Measurements from ENCODE around the gene SAPCD2. TPM values are rescaled to one million over a fixed set of nuclear protein-coding genes. Genes with fewer than 3 reads are reported as not detected.
A peak's percentile ranks its signal among the peaks of the same experiment; 100 is the strongest.

The SAPCD2 gene
- total RNA-seq, 1 experiment from 2014 or later, result 29.8 TPM

DNA sequence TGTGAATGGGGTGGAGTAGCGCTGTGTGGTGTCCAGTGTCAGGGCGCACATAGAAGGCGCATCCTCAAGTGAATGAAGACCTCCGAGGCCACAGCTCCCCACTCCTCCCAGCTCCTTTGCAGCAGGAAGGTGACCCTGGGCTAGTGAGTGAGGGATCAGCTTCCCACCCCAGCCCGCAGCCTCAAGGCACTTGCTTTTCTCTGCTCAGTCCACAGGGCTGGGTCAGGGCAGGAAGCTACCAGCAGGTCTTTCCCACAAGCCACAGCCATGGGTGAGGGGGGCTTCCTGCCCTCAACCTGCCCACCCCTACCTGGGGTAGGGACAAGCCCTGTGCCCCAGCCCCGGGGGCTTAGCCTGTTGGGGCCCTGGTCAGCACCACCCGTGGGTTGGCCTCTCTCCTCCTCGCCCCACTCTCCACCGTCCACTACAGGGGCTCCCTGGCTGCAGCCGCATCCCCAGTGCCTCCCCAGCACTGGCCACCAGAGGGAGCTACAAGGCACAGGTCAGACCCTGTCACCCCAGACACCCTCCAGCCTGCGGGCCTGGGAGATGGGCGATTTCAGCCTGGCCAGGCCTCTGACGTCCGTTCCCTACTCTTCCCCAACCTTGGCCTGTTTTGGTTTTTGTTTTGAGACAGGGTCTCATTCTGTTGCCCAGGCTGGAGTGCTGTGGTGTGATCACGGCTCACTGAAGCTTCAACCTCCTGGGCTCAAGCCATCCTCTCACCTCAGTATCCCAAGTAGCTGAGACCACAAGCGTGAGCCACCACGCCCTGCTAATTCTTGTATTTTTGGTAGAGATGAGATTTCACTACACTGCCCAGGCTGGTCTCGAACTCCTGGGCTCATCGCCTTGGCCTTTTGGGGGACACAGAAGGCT, 41.1 kb downstream of the SAPCD2 start:
- no peak overlapping the region for H4K8ac ChIP-seq (replicated peaks; ENCODE audit: insufficient read length, low read depth, low read length)
- H2BK120ac ChIP-seq (ENCODE audit: low read depth, low read length, poor library complexity, severe bottlenecking), result no peak overlapping the region
- H3K27ac Mint-ChIP-seq, result no peak overlapping the region
- peaks cover 2% of the 10 kb centered on the region for H4K20me1 ChIP-seq (ENCODE audit: control insufficient read depth, insufficient read depth, insufficient read length)
- H4K5ac ChIP-seq (ENCODE audit: insufficient read length, low read depth, low read length), result no peak overlapping the region
- H3K56ac ChIP-seq (ENCODE audit: insufficient read length, low read depth, low read length), result no peak overlapping the region
- H3K23me2 ChIP-seq (ENCODE audit: insufficient read length, low read depth, low read length, poor library complexity, severe bottlenecking), result peaks cover 9% of the 10 kb centered on the region
- no peak overlapping the region for H4K91ac ChIP-seq (ENCODE audit: insufficient read length, low read depth, low read length)
- no peak overlapping the region for H3K9ac ChIP-seq (ENCODE audit: extremely low read depth, insufficient read length, low read length)
- no peak overlapping the region for H2BK20ac ChIP-seq (ENCODE audit: low read depth, low read length, poor library complexity, severe bottlenecking)
- no peaks in the 10 kb centered on the region for H3K36me3 Mint-ChIP-seq (ENCODE audit: insufficient read depth in 1 of 3, low read depth in 3 of 3)
- H3K9me3 ChIP-seq (ENCODE audit: control insufficient read depth, low read depth, low read length), result no peaks in the 10 kb centered on the region
- no peaks in the 10 kb centered on the region for H3K27me3 ChIP-seq (ENCODE audit: insufficient read depth, low read length)
- H3K14ac ChIP-seq (ENCODE audit: insufficient read depth, low read length), result no peak overlapping the region
- H3K4me2 ChIP-seq (ENCODE audit: insufficient read depth, insufficient read length, low read length), result peak overlapping the region; percentile 36
- no peak overlapping the region for H2BK12ac ChIP-seq (ENCODE audit: insufficient read length, low read depth, low read length)
- H2AFZ ChIP-seq (ENCODE audit: low read length), result no peak overlapping the region
- H3K23ac ChIP-seq (ENCODE audit: insufficient read length, low read depth, low read length), result no peak overlapping the region
- H3T11ph ChIP-seq (ENCODE audit: low read length), result no peak overlapping the region
- H3K18ac ChIP-seq (ENCODE audit: insufficient read length, low read depth, low read length), result no peak overlapping the region
- no peak overlapping the region for H3K4ac ChIP-seq (ENCODE audit: low read depth, low read length)
- no peaks in the 10 kb centered on the region for H3K9me3 Mint-ChIP-seq
- peak overlapping the region; percentile 45 to 74 for H3K4me3 Mint-ChIP-seq
- no peaks in the 10 kb centered on the region for H3K4me1 ChIP-seq (ENCODE audit: insufficient read depth, low read length)
- TF ChIP-seq, protein P1, sequence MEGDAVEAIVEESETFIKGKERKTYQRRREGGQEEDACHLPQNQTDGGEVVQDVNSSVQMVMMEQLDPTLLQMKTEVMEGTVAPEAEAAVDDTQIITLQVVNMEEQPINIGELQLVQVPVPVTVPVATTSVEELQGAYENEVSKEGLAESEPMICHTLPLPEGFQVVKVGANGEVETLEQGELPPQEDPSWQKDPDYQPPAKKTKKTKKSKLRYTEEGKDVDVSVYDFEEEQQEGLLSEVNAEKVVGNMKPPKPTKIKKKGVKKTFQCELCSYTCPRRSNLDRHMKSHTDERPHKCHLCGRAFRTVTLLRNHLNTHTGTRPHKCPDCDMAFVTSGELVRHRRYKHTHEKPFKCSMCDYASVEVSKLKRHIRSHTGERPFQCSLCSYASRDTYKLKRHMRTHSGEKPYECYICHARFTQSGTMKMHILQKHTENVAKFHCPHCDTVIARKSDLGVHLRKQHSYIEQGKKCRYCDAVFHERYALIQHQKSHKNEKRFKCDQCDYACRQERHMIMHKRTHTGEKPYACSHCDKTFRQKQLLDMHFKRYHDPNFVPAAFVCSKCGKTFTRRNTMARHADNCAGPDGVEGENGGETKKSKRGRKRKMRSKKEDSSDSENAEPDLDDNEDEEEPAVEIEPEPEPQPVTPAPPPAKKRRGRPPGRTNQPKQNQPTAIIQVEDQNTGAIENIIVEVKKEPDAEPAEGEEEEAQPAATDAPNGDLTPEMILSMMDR (conservative IDR thresholded peaks at IDR 0.05), result peak; percentile 95
- WGBS (ENCODE audit: extremely low coverage, insufficient read length, low lambda C conversion rate), result no CpG with 5 or more reads among the region's 19 CpGs
- no peak overlapping the region for H2BK15ac ChIP-seq (ENCODE audit: low read depth, low read length)
- H3K4me1 Mint-ChIP-seq, result peaks cover 0 to 8% of the 10 kb centered on the region in 2 experiments; a peak in 2 of 4 replicates
- H3K79me2 ChIP-seq (ENCODE audit: insufficient read depth, low read length), result no peaks in the 10 kb centered on the region
- no peaks in the 10 kb centered on the region for H3K79me1 ChIP-seq (ENCODE audit: insufficient read depth, low read depth, low read length, poor library complexity, severe bottlenecking)
- no peak overlapping the region for H2BK5ac ChIP-seq (ENCODE audit: insufficient read length, low read length)
- peak; percentile 85 for DNase-seq
- no peak overlapping the region for H3K27ac ChIP-seq (ENCODE audit: insufficient read length, low read depth, low read length)
- H2AK5ac ChIP-seq (ENCODE audit: insufficient read length, low read length), result no peak overlapping the region
- peaks cover 35% of the 10 kb centered on the region for H3K27me3 Mint-ChIP-seq (ENCODE audit: low read depth)

Measured in H9 (cell line).